Upper lobe of right lung (tissue), 1 donor: ENCODE results near the gene JAML. TPM values are rescaled to one million over a fixed set of nuclear protein-coding genes. Genes with fewer than 3 reads are reported as not detected.

Source experiments
- ATAC-seq: fragments of 200-7000 bp; cut with Tn5 transposase; one replicate; pipeline ENCODE4 v1.9.1; 2020; ENCODE audit warnings: mild to moderate bottlenecking, moderate library complexity
- DNase-seq: peaks from one replicate; pipeline ENCODE4 v3.0.0-alpha.2; 2020
- H3K27ac ChIP-seq: fragments of 200-600 bp; one replicate; pipeline ENCODE4 v1.8.0; 2022
- H3K27me3 ChIP-seq: fragments of 200-600 bp; one replicate; pipeline ENCODE4 v1.8.0; 2022; ENCODE audit warnings: mild to moderate bottlenecking
- H3K36me3 ChIP-seq: fragments of 200-600 bp; one replicate; pipeline ENCODE4 v1.8.0; 2022
- H3K4me1 ChIP-seq: fragments of 200-600 bp; one replicate; pipeline ENCODE4 v1.8.0; 2022
- H3K4me3 ChIP-seq: fragments of 200-600 bp; one replicate; pipeline ENCODE4 v1.8.0; 2022; ENCODE audit warnings: mild to moderate bottlenecking
- H3K9me3 ChIP-seq: fragments of 200-600 bp; one replicate; pipeline ENCODE4 v1.8.0; 2022
- intact Hi-C: fragments of 100-400 bp; cut with DNase I; formaldehyde crosslinking; loops from one replicate; pipeline ENCODE4 v1.11.0; 2022
- total RNA-seq: library from RNA; stranded (reverse); fragmentation: NEBNext Ultra II Directional; extraction: Animal tissue kit (Norgen Biotek cat#: 25700); gene quantifications from one replicate; pipeline ENCODE4 v1.2.1, GENCODE V29; 2021
- TF ChIP-seq, protein P1 (sequence below): fragments of 200-600 bp; IDR thresholded peaks from one replicate; pipeline ENCODE4 v1.8.0; 2022; ENCODE audit warnings: antibody characterized with exemption
- donor health status: DM: no; HTN: yes; CAD: no; lungs with severe emphysema.

Gene JAML
- total RNA-seq, 1 donor from 2014 or later: 87.9 TPM

DNA sequence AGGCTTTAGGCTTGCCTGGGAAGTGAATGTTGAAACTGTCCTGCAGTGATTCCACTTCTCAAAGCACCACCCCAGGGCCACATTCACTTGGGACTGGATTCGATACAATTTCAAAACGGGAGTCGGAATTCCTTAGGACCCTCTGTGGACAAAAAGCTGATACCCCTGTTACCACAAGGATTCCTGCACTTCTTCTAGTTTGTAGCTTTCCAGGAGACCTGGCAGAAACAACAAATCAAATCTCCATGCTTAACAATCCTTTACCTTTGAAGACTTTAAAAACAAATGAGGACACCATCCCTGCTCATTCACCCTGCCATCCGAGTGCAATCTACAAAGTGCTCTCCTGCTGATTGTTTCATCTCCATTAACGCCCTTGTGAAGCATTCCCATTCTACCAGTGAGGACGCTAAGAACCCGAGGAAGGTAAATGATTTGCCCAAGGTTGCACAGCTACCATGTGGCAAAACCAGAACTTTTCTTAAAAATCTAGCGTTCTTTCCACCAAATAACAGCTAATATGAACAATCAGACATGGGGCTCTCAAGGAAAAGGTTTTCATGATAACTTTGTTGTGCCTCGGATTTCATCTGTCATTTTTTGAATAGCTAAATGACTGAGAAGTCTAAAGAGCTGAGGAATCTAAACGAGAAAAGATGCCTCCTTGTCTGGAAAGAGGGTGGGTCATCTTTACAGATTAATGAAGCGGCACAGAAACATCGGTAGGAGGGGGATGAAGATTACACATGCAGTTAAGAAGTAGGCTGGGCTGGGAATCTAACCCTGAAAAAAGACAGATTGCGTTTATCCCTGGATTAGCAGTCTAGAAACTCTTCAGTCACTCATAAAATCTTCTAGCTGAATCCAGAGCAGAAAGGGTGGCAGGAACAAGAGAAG, 40.0 kb upstream of the JAML start:
- no peaks in the 10 kb centered on the region for H3K9me3 ChIP-seq
- H3K27ac ChIP-seq: peak overlapping the region; percentile 82
- DNase-seq: no peak
- H3K36me3 ChIP-seq: peaks cover 16% of the 10 kb centered on the region
- peaks cover 31% of the 10 kb centered on the region for H3K4me1 ChIP-seq
- intact Hi-C loops: no loop called here
- no peaks in the 10 kb centered on the region for H3K27me3 ChIP-seq
- ATAC-seq: no peak
- H3K4me3 ChIP-seq: peak overlapping the region; percentile 57
- TF ChIP-seq, protein P1, sequence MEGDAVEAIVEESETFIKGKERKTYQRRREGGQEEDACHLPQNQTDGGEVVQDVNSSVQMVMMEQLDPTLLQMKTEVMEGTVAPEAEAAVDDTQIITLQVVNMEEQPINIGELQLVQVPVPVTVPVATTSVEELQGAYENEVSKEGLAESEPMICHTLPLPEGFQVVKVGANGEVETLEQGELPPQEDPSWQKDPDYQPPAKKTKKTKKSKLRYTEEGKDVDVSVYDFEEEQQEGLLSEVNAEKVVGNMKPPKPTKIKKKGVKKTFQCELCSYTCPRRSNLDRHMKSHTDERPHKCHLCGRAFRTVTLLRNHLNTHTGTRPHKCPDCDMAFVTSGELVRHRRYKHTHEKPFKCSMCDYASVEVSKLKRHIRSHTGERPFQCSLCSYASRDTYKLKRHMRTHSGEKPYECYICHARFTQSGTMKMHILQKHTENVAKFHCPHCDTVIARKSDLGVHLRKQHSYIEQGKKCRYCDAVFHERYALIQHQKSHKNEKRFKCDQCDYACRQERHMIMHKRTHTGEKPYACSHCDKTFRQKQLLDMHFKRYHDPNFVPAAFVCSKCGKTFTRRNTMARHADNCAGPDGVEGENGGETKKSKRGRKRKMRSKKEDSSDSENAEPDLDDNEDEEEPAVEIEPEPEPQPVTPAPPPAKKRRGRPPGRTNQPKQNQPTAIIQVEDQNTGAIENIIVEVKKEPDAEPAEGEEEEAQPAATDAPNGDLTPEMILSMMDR: no peak

DNA sequence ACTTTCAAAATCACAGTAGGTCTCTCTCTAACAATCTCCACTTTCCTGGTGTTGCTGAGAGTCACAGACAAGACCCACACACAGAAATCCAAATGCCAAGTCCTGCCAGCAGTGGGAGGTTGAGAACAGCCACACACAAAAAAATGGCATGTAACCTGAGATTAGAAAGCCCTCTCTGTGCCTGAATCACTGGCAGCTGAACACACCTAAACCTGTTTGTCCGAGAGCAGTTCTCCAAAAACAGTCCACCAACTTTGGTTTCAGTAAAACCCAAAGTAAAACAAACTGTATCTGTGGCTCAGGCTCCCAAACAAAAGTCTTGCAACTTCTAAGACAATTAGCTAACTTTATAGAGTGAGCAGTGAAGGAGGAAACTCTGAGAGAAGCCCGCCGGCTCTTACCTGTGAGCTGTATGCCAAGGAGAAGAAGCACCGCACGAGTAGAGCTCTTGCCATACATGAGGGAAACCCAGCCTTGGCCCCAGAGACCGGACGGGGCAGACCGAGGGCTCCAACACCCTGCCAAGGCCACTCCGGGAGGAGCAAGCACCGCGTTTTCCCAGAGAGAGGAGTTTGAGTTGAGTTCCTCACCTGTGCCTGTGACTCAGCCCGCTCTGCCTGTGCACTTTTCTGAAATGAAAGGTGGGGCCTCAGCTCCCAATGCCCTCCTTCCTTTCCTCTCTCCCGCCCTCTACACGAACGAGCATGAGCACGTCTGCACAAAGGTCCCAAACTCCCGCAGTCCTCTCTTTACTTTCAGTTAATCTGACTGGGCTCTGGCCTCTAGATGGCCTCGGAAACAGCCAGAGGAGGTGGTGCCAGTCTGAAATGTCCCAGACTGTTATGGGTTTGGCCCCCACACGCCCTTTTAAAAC, 39.1 kb upstream of the JAML start, which contains the start of gene MPZL2:
Gene MPZL2, minus strand, starts transcription at position 603 of the 874 bp plus-strand sequence. Its CDS starts 144 bp downstream, at position 459.
- peak; percentile 83 for DNase-seq
- H3K4me1 ChIP-seq: peaks cover 31% of the 10 kb centered on the region
- intact Hi-C loops: no loop called here
- ATAC-seq: peak; percentile 95
- H3K27me3 ChIP-seq: no peaks in the 10 kb centered on the region
- H3K27ac ChIP-seq: peak within 1 kb of the TSS; percentile 82
- H3K4me3 ChIP-seq: peak within 1 kb of the TSS; percentile 57
- peaks cover 21% of the 10 kb centered on the region for H3K36me3 ChIP-seq
- TF ChIP-seq, protein P1: no peak
- no peaks in the 10 kb centered on the region for H3K9me3 ChIP-seq

DNA sequence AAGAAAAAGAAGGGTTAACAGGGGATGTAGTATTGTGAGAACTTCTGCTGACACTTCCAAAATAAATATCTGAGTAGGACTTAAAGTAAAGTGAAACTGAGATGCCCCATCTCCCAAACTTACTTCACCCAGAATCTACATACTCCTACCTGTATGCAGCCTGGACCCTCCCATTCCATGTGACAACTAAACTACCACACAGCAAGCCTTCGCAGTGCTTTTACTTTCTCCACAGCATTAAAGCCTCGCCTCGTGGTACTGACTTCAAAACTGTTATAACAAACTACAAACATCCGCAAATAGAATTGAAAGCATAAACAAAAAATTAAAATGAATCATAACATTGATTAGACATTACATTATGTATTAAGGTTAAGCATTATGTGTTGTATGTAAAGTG, 38.3 kb upstream of the JAML start:
- TF ChIP-seq, protein P1: no peak
- Histone ChIP-seq H3K4me3 (peak overlapping the region; percentile 57), H3K36me3 (peaks cover 21% of the 10 kb centered on the region), H3K27me3 (no peaks in the 10 kb centered on the region), H3K4me1 (peaks cover 31% of the 10 kb centered on the region), H3K9me3 (no peaks in the 10 kb centered on the region), H3K27ac (peak overlapping the region; percentile 82)
- intact Hi-C loops: no loop called here
- DNase-seq: no peak
- peak; percentile 11 for ATAC-seq

DNA sequence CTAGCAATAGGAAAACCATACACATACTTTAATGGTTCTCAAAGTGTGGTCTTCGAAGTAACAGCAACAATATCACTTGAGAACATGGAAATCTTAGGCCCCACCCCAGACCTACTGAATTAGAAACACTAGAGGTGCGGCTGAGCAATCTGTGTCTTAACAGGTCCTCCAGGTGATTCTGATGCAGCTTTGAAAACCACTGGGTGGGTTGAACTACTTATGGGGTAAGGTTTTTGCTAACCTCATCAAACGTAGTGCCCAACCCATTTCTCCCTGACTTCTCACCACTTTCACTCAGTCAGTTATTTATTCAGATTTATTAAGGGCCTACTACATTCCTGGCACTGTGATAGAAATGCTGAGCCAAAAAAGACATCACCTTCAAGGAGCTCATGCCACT, 35.5 kb upstream of the JAML start:
- Histone ChIP-seq H3K36me3 (peaks cover 35% of the 10 kb centered on the region), H3K4me1 (peaks cover 25% of the 10 kb centered on the region), H3K27ac (no peak overlapping the region), H3K4me3 (peak overlapping the region; percentile 6), H3K9me3 (no peaks in the 10 kb centered on the region), H3K27me3 (no peaks in the 10 kb centered on the region)
- TF ChIP-seq, protein P1: no peak
- ATAC-seq (no peak), DNase-seq (no peak)
- intact Hi-C loops: no loop called here

DNA sequence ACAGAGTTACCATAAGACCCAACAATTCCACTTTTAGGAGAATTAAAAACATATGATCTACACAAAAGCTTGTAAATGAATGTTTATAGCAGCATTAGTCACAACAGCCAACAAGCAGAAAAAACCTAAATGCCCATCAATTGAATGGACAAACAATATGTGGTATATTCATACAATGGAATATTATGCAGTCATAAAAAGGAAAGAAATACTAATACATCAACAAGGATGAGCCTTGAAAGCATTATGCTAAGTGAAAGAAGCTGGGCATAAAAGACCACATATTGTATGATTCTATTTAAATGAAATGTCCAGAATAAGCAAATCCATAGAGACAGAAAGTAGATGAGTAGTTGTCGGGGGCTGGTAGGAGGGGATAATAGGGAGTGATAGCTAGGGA, 34.3 kb upstream of the JAML start:
- DNase-seq: no peak
- TF ChIP-seq, protein P1: no peak
- H3K4me3 ChIP-seq: no peak overlapping the region
- peaks cover 25% of the 10 kb centered on the region for H3K4me1 ChIP-seq
- ATAC-seq: no peak
- H3K27ac ChIP-seq: no peak overlapping the region
- no peaks in the 10 kb centered on the region for H3K9me3 ChIP-seq
- intact Hi-C loops: no loop called here
- peaks cover 41% of the 10 kb centered on the region for H3K36me3 ChIP-seq
- no peaks in the 10 kb centered on the region for H3K27me3 ChIP-seq
